ENCODE data around the gene CBX8.

DNA sequence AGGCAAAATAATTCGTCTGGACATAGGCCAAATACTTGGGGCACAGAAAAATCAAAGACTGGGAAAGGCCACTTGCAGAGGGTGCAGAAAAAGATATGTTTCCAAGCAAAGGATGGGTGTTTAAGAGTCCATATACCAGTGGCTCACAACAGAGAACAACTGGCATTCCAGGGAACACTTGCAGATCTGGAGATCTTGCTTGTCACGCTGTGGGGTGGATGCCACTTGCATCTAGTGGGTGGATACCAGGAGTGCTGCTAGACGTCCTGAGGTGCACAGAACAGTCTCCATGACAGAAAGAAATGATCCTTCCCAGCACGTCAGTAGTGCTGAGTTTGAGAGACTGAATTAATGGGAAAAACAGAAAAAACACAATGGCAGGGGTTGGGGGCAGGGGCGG is 8.4 kb downstream of the CBX8 start:
- TF ChIP-seq, protein P1, sequence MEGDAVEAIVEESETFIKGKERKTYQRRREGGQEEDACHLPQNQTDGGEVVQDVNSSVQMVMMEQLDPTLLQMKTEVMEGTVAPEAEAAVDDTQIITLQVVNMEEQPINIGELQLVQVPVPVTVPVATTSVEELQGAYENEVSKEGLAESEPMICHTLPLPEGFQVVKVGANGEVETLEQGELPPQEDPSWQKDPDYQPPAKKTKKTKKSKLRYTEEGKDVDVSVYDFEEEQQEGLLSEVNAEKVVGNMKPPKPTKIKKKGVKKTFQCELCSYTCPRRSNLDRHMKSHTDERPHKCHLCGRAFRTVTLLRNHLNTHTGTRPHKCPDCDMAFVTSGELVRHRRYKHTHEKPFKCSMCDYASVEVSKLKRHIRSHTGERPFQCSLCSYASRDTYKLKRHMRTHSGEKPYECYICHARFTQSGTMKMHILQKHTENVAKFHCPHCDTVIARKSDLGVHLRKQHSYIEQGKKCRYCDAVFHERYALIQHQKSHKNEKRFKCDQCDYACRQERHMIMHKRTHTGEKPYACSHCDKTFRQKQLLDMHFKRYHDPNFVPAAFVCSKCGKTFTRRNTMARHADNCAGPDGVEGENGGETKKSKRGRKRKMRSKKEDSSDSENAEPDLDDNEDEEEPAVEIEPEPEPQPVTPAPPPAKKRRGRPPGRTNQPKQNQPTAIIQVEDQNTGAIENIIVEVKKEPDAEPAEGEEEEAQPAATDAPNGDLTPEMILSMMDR (IDR thresholded peaks at IDR 0.05 in 8 of 11, conservative IDR thresholded peaks at IDR 0.05 in 3 of 11) = no peak
- no peak for TF ChIP-seq POLR2A (IDR thresholded peaks at IDR 0.05)
- no peak for TF ChIP-seq POLR2AphosphoS5 (IDR thresholded peaks at IDR 0.05)

Data from spleen (tissue), 7 donors.